Glutamatergic neuron (in vitro differentiated cells): ENCODE results near the gene PAK1. TPM values are rescaled to one million over a fixed set of nuclear protein-coding genes. Genes with fewer than 3 reads are reported as not detected.

Experiments
- DNase-seq: peaks from one replicate; pipeline ENCODE4 v3.0.0; 2022
- H3K27ac Mint-ChIP-seq: one replicate; pipeline ENCODE4 v1.8.0; 2020; ENCODE audit warnings: mild to moderate bottlenecking, mixed read lengths, inconsistent platforms; ENCODE audit not compliant: unreplicated experiment
- H3K27me3 Mint-ChIP-seq: one replicate; pipeline ENCODE4 v1.8.0; 2020; ENCODE audit warnings: mild to moderate bottlenecking, moderate library complexity, mixed read lengths, inconsistent platforms; ENCODE audit not compliant: unreplicated experiment
- H3K36me3 Mint-ChIP-seq: one replicate; pipeline ENCODE4 v1.8.0; 2020; ENCODE audit warnings: mild to moderate bottlenecking, mixed read lengths, inconsistent platforms; ENCODE audit not compliant: unreplicated experiment
- H3K4me1 Mint-ChIP-seq: one replicate; pipeline ENCODE4 v1.8.0; 2020; ENCODE audit warnings: mild to moderate bottlenecking, low read depth, mixed read lengths, inconsistent platforms; ENCODE audit not compliant: unreplicated experiment
- H3K4me3 Mint-ChIP-seq: one replicate; pipeline ENCODE4 v1.8.0; 2020; ENCODE audit warnings: mild to moderate bottlenecking, mixed read lengths, inconsistent platforms; ENCODE audit not compliant: unreplicated experiment
- H3K9me3 Mint-ChIP-seq: one replicate; pipeline ENCODE4 v1.8.0; 2020; ENCODE audit warnings: mild to moderate bottlenecking, moderate library complexity, mixed read lengths, inconsistent platforms; ENCODE audit not compliant: unreplicated experiment
- long read RNA-seq: library from polyadenylated mRNA; unstranded; transcript quantifications from one replicate; pipeline ENCODE4 v2.0.0, GENCODE V29; 2020; ENCODE audit not compliant: unreplicated experiment
- total RNA-seq: library from RNA; stranded (reverse); fragmentation: NEBNext Ultra II Directional; extraction: Animal tissue kit (Norgen Biotek cat#: 25700); gene quantifications from one replicate; pipeline ENCODE4 v1.2.1, GENCODE V29; 2021; ENCODE audit not compliant: unreplicated experiment
- TF ChIP-seq, protein P1 (sequence below): fragments of 200-600 bp; sonication (generic); IDR thresholded peaks from one replicate; pipeline ENCODE4 v1.5.0; 2021; ENCODE audit not compliant: partially characterized antibody, unreplicated experiment

PAK1 gene
- 126 TPM for total RNA-seq
- long read RNA-seq, partial matches to known transcripts: 5 of 17 reads
- long read RNA-seq, other reads (novel, unspliced or antisense): 9 of 17 reads

DNA sequence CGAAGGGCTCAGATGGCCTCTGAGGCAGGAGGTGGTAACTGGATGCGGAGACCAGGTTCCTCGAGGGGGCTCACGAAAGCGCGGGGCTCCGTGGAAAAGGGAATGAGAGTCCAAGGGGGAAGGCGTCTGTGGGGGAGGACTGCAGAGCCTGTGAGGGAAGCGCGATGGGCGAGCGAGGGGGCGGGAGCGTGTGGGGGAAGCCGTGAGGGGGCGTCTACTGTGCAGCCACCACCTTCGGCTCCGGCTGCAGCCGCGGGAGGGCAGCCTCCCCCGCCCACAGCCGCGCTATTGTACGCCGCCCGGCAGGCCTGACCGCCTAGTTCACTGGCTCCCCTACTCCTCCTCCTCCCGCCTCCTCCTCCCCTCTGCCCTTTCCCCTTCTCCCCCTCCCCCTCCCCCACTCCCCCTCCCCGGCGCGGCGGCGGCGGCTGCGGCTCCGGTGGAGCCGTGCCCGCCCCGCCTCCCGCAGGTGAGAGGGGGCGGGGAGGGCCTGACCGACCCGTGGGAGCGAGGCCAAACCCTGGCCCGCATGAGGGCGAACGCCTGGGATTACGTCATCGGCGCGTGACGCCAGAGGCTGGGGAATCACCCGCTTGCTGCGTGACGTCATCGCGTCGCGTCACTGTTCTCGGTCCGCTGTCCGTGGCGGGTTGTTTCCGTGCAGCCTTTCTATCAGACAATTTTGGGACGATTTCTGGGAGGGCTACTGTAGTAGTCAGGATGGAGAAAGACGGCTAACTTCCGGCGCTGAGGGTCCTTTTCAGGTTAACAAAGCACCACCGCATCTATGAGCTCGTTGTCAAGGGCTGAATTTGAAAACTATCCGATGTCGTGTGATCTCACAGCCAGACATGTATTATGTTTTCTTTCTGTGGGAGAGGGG, at the start of gene PAK1:
Gene PAK1, minus strand, starts transcription at position 294 of the 883 bp plus-strand sequence. CDS start 81,574 bp downstream, outside the sequence.
- peaks cover 20% of the 10 kb centered on the region for H3K4me1 Mint-ChIP-seq
- TF ChIP-seq, protein P1, sequence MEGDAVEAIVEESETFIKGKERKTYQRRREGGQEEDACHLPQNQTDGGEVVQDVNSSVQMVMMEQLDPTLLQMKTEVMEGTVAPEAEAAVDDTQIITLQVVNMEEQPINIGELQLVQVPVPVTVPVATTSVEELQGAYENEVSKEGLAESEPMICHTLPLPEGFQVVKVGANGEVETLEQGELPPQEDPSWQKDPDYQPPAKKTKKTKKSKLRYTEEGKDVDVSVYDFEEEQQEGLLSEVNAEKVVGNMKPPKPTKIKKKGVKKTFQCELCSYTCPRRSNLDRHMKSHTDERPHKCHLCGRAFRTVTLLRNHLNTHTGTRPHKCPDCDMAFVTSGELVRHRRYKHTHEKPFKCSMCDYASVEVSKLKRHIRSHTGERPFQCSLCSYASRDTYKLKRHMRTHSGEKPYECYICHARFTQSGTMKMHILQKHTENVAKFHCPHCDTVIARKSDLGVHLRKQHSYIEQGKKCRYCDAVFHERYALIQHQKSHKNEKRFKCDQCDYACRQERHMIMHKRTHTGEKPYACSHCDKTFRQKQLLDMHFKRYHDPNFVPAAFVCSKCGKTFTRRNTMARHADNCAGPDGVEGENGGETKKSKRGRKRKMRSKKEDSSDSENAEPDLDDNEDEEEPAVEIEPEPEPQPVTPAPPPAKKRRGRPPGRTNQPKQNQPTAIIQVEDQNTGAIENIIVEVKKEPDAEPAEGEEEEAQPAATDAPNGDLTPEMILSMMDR: no peak
- peaks cover 10% of the 10 kb centered on the region for H3K27me3 Mint-ChIP-seq
- no peaks in the 10 kb centered on the region for H3K36me3 Mint-ChIP-seq
- H3K4me3 Mint-ChIP-seq: peak within 1 kb of the TSS; percentile 91
- peak within 1 kb of the TSS; percentile 96 for H3K27ac Mint-ChIP-seq
- DNase-seq: peak; percentile 96
- peaks cover 22% of the 10 kb centered on the region for H3K9me3 Mint-ChIP-seq

DNA sequence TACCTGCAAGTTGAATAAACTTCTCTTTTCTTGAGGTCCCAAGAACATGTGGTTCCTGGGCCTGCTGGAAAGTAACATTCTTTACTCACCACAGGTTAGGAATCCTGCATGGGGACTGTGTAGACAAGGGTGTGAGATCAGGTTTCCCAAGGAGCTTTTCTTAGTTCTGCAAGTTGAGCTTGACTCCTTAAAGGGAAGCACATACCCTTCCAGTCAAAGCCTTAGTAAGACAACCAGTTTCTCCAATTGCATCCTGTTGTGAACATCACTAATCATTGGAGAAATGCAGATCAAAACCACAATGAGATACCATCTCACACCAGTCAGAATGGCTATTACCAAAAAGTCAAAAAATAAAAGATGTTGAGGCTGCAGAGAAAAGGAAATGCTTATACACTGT, 48.3 kb upstream of the PAK1 start:
- Mint-ChIP-seq H3K27ac (no peak overlapping the region), H3K4me1 (peaks cover 33% of the 10 kb centered on the region), H3K36me3 (no peaks in the 10 kb centered on the region)

GRCh38 chr11:77519847-77520246, 46.0 kb upstream of the PAK1 start:
- Mint-ChIP-seq H3K27ac (peak overlapping the region; percentile 14), H3K36me3 (no peaks in the 10 kb centered on the region), H3K4me1 (peaks cover 34% of the 10 kb centered on the region), H3K9me3 (peaks cover 8% of the 10 kb centered on the region), H3K4me3 (no peak overlapping the region), H3K27me3 (peaks cover 8% of the 10 kb centered on the region)
- TF ChIP-seq, protein P1: no peak
- no peak for DNase-seq

More for the DNA sequence above, 48.3 kb upstream of the PAK1 start:
- TF ChIP-seq, protein P1: no peak
- no peak for DNase-seq
- H3K27me3 Mint-ChIP-seq: peaks cover 6% of the 10 kb centered on the region
- peaks cover 8% of the 10 kb centered on the region for H3K9me3 Mint-ChIP-seq
- H3K4me3 Mint-ChIP-seq: no peak overlapping the region

DNA sequence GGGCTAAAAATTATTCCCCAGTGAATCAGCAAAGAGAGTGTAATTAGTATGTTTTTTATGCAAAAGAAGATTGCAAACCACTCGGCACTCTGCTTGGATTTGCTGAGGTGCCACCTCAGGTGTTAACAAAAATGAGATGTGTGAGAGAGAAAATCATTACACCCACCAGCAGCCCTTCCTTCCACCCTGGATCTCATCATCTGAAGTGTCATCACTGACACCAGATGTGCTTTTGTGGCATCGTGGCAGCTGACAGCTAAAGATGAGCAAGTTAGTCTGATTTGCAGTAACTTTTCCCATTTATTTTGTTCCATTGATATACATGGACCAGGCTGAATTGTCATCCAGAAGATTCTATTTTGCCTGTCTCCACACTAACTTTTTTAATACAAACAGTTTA, 44.6 kb upstream of the PAK1 start:
- TF ChIP-seq, protein P1: no peak
- H3K9me3 Mint-ChIP-seq: peaks cover 8% of the 10 kb centered on the region
- H3K4me3 Mint-ChIP-seq: peak overlapping the region; percentile 15
- DNase-seq: no peak
- H3K4me1 Mint-ChIP-seq: peaks cover 34% of the 10 kb centered on the region
- peaks cover 8% of the 10 kb centered on the region for H3K27me3 Mint-ChIP-seq
- H3K36me3 Mint-ChIP-seq: no peaks in the 10 kb centered on the region
- peak overlapping the region; percentile 96 for H3K27ac Mint-ChIP-seq

DNA sequence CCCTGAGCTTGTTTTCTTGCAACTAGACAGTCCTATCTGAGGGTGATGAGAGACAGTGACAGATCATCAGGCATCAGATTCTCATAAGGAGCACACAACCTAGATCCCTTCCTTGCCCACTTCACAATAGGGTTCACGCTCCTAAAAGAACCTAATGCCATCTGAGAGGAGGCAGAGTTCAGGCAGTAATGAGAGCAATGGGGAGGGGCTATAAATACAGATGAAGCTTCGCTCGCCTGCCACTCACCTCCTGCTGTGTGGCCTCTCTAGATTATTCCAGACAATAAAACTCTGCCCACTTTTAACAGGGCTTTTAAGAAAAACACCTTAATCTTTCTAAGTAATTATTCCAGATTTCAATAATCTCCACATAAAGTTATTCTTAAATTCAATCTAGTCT, 43.9 kb upstream of the PAK1 start:
- Mint-ChIP-seq H3K9me3 (peaks cover 8% of the 10 kb centered on the region), H3K4me3 (peak overlapping the region; percentile 61), H3K36me3 (no peaks in the 10 kb centered on the region), H3K27ac (peak overlapping the region; percentile 96), H3K27me3 (peaks cover 8% of the 10 kb centered on the region), H3K4me1 (peaks cover 32% of the 10 kb centered on the region)
- TF ChIP-seq, protein P1: no peak
- DNase-seq: peak; percentile 27
